B cell (primary cell): Measurements from ENCODE around the gene XRCC6. TPM values are rescaled to one million over a fixed set of nuclear protein-coding genes. Genes with fewer than 3 reads are reported as not detected.

Experiments
- ATAC-seq: fragments of 200-7000 bp; cut with Tn5 transposase; one replicate; pipeline ENCODE4 v1.10.0; 2021; ENCODE audit warnings: low read depth, mild to moderate bottlenecking, moderate number of reproducible peaks, moderate library complexity
- CTCF ChIA-PET: fragments of 350-600 bp; sonication (Branson Sonifier 250); formaldehyde crosslinking; loops from one replicate; lab custom pipeline; 2021; ENCODE audit warnings: antibody characterized with exemption, inconsistent platforms; lab: Charles Lee
- POLR2A ChIA-PET: fragments of 350-600 bp; sonication (Branson Sonifier 250); formaldehyde crosslinking; loops from one replicate; lab custom pipeline; 2021; ENCODE audit warnings: antibody characterized with exemption; lab: Charles Lee
- DNase-seq: peaks from one replicate; pipeline ENCODE4 v3.0.0; 2013
- H2AFZ ChIP-seq: 2 replicates; pipeline ENCODE4 v1.6.1; 2012; ENCODE audit warnings: mild to moderate bottlenecking, low read depth, low read length; ENCODE audit not compliant: insufficient read depth, poor library complexity, severe bottlenecking
- H3K27ac ChIP-seq, 2 donors: 1 replicate in 1 of 2; 2 replicates in 1 of 2; pipeline ENCODE4 v1.5.1; 2012 to 2013; ENCODE audit warnings: low read length in 2 of 2, mild to moderate bottlenecking in 2 of 2, moderate library complexity in 1 of 2
- H3K27me3 ChIP-seq, 4 experiments: fragments of 200-600 bp in 1 of 4; sonication (generic) in 1 of 4; replicated peaks in 1 of 4; 1 replicate in 2 of 4; 2 replicates in 2 of 4; pipeline versions ENCODE4 v1.6.1 to v1.7.0; 2013 to 2016; ENCODE audit warnings: low read length in 3 of 4, mild to moderate bottlenecking in 2 of 4, mixed read lengths in 1 of 4, moderate library complexity in 1 of 4; ENCODE audit not compliant: insufficient read depth in 4 of 4, control insufficient read depth in 3 of 4; ENCODE audit errors: control extremely low read depth in 1 of 4
- H3K36me3 ChIP-seq, 2 experiments: replicated peaks in 1 of 2; 1 replicate in 1 of 2; 2 replicates in 1 of 2; pipeline versions ENCODE4 v1.6.1 to v1.7.1; 2013; ENCODE audit warnings: low read length in 1 of 2; ENCODE audit not compliant: insufficient read depth in 2 of 2, control insufficient read depth in 1 of 2; ENCODE audit errors: control extremely low read depth in 1 of 2, extremely low read depth in 1 of 2
- H3K4me1 ChIP-seq, 2 donors: fragments of 200-600 bp in 1 of 2; sonication (generic) in 1 of 2; 1 replicate in 1 of 2; 2 replicates in 1 of 2; pipeline versions ENCODE4 v1.5.1 to v1.6.1; 2013 to 2017; ENCODE audit warnings: low read length in 2 of 2; ENCODE audit not compliant: control insufficient read depth in 2 of 2, insufficient read depth in 2 of 2
- H3K4me2 ChIP-seq: replicated peaks from 2 replicates; pipeline ENCODE3; 2012; ENCODE audit warnings: mild to moderate bottlenecking, low read depth, low read length; ENCODE audit not compliant: poor library complexity, severe bottlenecking
- H3K4me3 ChIP-seq, 5 experiments: fragments of 200-600 bp in 1 of 5; sonication (generic) in 1 of 5; 1 replicate in 3 of 5; 2 replicates in 2 of 5; pipeline versions ENCODE4 v1.5.1 to v1.7.0; 2011 to 2016; ENCODE audit warnings: low read length in 4 of 5, mild to moderate bottlenecking in 4 of 5, low read depth in 2 of 5, control low read depth in 1 of 5, moderate library complexity in 1 of 5; ENCODE audit not compliant: insufficient read depth in 1 of 5; ENCODE audit errors: control extremely low read depth in 1 of 5, extremely low read depth in 1 of 5
- H3K79me2 ChIP-seq: fragments of 200-600 bp; sonication (generic); one replicate; pipeline ENCODE4 v1.6.0; 2016; ENCODE audit warnings: low read length; ENCODE audit not compliant: control insufficient read depth, insufficient read depth
- H3K9ac ChIP-seq: fragments of 200-600 bp; sonication (generic); 2 replicates; pipeline ENCODE4 v1.6.1; 2017; ENCODE audit warnings: mild to moderate bottlenecking, low read length, moderate library complexity
- H3K9me3 ChIP-seq, 3 donors: one replicate each; pipeline versions ENCODE4 v1.6.1 to v1.7.1; 2013; ENCODE audit warnings: low read length in 2 of 3; ENCODE audit not compliant: control insufficient read depth in 2 of 3, insufficient read depth in 1 of 3; ENCODE audit errors: control extremely low read depth in 1 of 3
- H4K20me1 ChIP-seq: 2 replicates; pipeline ENCODE4 v1.6.0; 2012; ENCODE audit warnings: mild to moderate bottlenecking, low read length; ENCODE audit not compliant: insufficient read depth, control insufficient read depth, poor library complexity, severe bottlenecking
- H3K27ac Mint-ChIP-seq: one replicate; pipeline ENCODE4 v1.8.0; 2021; ENCODE audit warnings: mixed read lengths
- H3K27me3 Mint-ChIP-seq: one replicate; pipeline ENCODE4 v1.8.0; 2021; ENCODE audit warnings: mixed read lengths
- H3K4me1 Mint-ChIP-seq: one replicate; pipeline ENCODE4 v1.8.0; 2021; ENCODE audit warnings: mixed read lengths
- H3K4me3 Mint-ChIP-seq: one replicate; pipeline ENCODE4 v1.8.0; 2021; ENCODE audit warnings: mixed read lengths
- H3K9me3 Mint-ChIP-seq: one replicate; pipeline ENCODE4 v1.8.0; 2022; ENCODE audit warnings: mixed read lengths; ENCODE audit not compliant: insufficient read depth
- EZH2 ChIP-seq: IDR thresholded peaks from 2 replicates; pipeline ENCODE4 v1.6.1; 2012; ENCODE audit warnings: borderline replicate concordance, low read depth, mild to moderate bottlenecking, moderate library complexity, low read length; ENCODE audit not compliant: insufficient read depth, poor library complexity, severe bottlenecking
- WGBS: methylation state at CpG from one replicate; pipeline ENCODE4 v1.1.5; 2013; ENCODE audit warnings: missing lambda C conversion rate; ENCODE audit not compliant: insufficient coverage; 5-methylcytosine and 5-hydroxymethylcytosine counted together
- intact Hi-C: fragments of 100-400 bp; cut with micrococcal nuclease; formaldehyde crosslinking; loops from one replicate; pipeline ENCODE4 v1.10.0; 2022
- polyA plus RNA-seq: library from polyadenylated mRNA; depleted of rRNA; stranded (reverse); fragments of >200 nt; gene quantifications from 2 replicates; pipeline ENCODE4 v1.2.3, GENCODE V29; 2012
- total RNA-seq, 2 donors: library from RNA; stranded (reverse); fragments of 120-200 nt in 1 of 2; gene quantifications; 1 replicate in 1 of 2; 2 replicates in 1 of 2; pipeline versions ENCODE4 v1.2.3 to v1.2.4, GENCODE V29; 2013 to 2022
- TF ChIP-seq, protein P1 (sequence below): fragments of 200-600 bp; IDR thresholded peaks from one replicate; pipeline ENCODE4 v1.8.0; 2022; ENCODE audit warnings: antibody characterized with exemption, mild to moderate bottlenecking

The XRCC6 gene
- total and polyA plus RNA-seq, 2 donors (not counting 1 experiment from before 2014, with no cell fraction given) = 55.4 to 180 TPM

DNA sequence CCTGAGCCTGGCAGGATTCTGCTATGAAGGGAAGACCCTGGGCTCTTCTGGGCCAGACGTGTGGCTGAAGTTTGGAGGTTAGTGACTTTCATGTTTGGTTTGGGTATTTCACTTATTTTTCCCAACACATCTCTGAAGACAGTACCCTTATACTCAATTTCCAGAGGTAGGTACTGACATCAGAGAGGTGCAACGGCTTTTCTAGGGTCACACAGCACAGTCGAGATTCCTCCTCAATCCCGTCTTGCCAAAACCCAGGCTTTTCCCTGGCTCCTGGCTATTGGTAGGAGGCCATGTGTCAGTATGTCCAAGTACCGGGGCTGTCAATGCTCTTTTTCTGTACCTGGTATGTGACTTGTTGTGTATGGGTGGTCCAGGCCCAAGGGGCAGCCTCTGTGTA lies 25.4 kb upstream of the XRCC6 start:
- H3K79me2 ChIP-seq = no peaks in the 10 kb centered on the region
- ChIA-PET CTCF (no interaction called here), POLR2A (no interaction called here)
- no peak for DNase-seq
- Mint-ChIP-seq H3K9me3 (no peaks in the 10 kb centered on the region), H3K4me1 (no peaks in the 10 kb centered on the region), H3K27ac (no peak overlapping the region), H3K27me3 (no peaks in the 10 kb centered on the region), H3K4me3 (no peak overlapping the region)
- no peaks in the 10 kb centered on the region for H4K20me1 ChIP-seq
- H3K4me3 ChIP-seq = no peak overlapping the region
- intact Hi-C loops = no loop called here
- no peak overlapping the region for H2AFZ ChIP-seq
- ATAC-seq = no peak
- no peak for TF ChIP-seq EZH2
- H3K9ac ChIP-seq = no peak overlapping the region
- no peaks in the 10 kb centered on the region for H3K4me1 ChIP-seq
- H3K27ac ChIP-seq = no peak overlapping the region
- no peak overlapping the region for H3K4me2 ChIP-seq
- peaks cover 0 to 7% of the 10 kb centered on the region in 2 experiments for H3K36me3 ChIP-seq
- no peaks in the 10 kb centered on the region for H3K9me3 ChIP-seq
- 96% methylated on average over 4 of the region's 5 CpGs for WGBS
- no peaks in the 10 kb centered on the region for H3K27me3 ChIP-seq

DNA sequence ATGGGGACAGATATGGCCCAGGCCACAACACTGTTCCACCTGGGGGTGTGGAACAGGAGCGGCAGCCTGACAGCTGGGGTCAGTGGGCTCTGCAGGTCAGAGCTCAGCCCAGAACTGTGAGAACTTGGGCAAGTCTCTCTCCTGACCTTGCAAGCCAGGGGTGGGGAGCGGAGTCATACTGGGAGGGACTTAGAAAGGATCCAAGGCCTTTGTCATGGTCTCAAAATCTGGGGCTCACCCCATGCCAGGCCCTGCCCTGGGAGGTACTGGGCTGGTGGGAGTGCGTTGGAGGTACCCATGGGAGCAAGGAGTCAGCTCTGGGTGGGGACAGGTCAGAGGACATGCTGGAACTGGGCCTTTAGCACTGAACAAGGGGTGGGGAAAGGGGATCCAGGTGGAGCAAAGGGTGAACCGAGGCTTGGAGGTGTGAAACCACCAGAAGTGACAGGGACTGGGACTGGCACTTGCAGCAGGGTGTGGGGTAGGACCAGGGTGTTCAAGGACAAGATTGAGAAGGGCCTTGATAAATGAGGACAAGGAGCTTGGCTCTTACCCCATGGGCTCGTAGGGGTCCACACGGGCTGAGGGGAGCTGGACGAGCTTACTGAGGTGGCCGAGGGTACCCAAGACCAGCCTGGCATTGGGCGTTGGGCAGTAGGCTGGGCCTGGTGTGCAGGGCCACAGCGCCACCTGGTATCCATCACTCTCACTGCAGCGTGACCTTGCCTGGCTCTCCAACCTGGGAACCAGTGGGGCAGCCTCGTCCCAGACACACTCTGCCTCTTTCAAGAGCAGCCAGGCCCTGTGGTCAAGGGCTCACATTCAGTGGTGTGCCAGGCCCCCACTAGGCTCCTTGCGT lies 24.1 kb upstream of the XRCC6 start:
- Histone ChIP-seq H2AFZ (no peak overlapping the region), H3K9me3 (no peaks in the 10 kb centered on the region), H3K4me2 (no peak overlapping the region), H4K20me1 (no peaks in the 10 kb centered on the region), H3K27ac (no peak overlapping the region), H3K4me3 (no peak overlapping the region), H3K36me3 (peaks cover 0 to 9% of the 10 kb centered on the region in 2 experiments), H3K27me3 (no peaks in the 10 kb centered on the region), H3K9ac (no peak overlapping the region), H3K79me2 (no peaks in the 10 kb centered on the region), H3K4me1 (no peaks in the 10 kb centered on the region)
- H3K9me3 Mint-ChIP-seq = no peaks in the 10 kb centered on the region
- intact Hi-C loops = no loop called here
- ChIA-PET CTCF (interaction anchor here (0.6 to 1.3 kb wide), 6 partner anchors 21 to 359 kb away, joined by 3 to 4 read pairs (median 3); partner anchors contain the start of gene POLR3H), POLR2A (interaction anchor here (0.6 kb wide), 1 partner anchor 219 kb away, joined by 3 read pairs; no protein-coding TSS in a partner anchor)
- DNase-seq (peak; percentile 52), ATAC-seq (peak; percentile 66)
- WGBS = 74% methylated on average over 13 of the region's 13 CpGs
- TF ChIP-seq, protein P1, sequence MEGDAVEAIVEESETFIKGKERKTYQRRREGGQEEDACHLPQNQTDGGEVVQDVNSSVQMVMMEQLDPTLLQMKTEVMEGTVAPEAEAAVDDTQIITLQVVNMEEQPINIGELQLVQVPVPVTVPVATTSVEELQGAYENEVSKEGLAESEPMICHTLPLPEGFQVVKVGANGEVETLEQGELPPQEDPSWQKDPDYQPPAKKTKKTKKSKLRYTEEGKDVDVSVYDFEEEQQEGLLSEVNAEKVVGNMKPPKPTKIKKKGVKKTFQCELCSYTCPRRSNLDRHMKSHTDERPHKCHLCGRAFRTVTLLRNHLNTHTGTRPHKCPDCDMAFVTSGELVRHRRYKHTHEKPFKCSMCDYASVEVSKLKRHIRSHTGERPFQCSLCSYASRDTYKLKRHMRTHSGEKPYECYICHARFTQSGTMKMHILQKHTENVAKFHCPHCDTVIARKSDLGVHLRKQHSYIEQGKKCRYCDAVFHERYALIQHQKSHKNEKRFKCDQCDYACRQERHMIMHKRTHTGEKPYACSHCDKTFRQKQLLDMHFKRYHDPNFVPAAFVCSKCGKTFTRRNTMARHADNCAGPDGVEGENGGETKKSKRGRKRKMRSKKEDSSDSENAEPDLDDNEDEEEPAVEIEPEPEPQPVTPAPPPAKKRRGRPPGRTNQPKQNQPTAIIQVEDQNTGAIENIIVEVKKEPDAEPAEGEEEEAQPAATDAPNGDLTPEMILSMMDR = peak; percentile 51
- no peak for TF ChIP-seq EZH2
- H3K27ac Mint-ChIP-seq = no peak overlapping the region
- H3K4me1 Mint-ChIP-seq = no peaks in the 10 kb centered on the region
- H3K4me3 Mint-ChIP-seq = no peak overlapping the region
- no peaks in the 10 kb centered on the region for H3K27me3 Mint-ChIP-seq
